HG02981 (cell line): ENCODE results near the gene NDUFA6.
"Not testable (repeated sequence)": the region's sequence is repeated elsewhere in the genome, so short reads cannot be mapped to it uniquely, and the experiment has no call there.

Source experiments
- ATAC-seq: cut with Tn5 transposase; IDR thresholded peaks from one replicate; pipeline ENCODE4 v1.9.1; 2021; ENCODE audit warnings: mild to moderate bottlenecking, moderate library complexity; ENCODE audit not compliant: unreplicated experiment

Gene NDUFA6

DNA sequence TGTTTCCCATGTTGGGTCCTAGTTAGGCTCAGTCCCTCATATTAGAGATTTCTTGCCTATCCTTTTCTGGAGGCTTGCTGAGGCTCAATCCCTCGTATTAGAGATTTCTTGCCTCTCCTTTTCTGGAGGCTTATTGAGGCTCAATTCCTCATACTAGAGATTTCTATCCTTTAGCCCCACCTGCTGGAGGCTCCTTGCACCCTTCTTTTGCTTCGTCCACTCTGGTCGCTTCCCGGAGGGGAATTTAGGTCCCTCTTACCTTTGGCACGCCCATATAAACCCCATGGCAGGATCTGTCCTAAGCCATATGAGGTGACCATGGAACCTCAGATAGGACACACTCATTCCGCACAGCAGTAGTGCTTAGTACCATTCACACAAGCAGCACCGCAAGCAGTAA lies 24.1 kb upstream of the NDUFA6 start:
- ATAC-seq, result no peak

GRCh38 chr22:42112793-42113192 lies 22.2 kb upstream of the NDUFA6 start:
- ATAC-seq, result not testable (repeated sequence)

- ATAC-seq, result no peak
These were observed 21.2 kb upstream of the NDUFA6 start for GRCh38 chr22:42111798-42112197.

GRCh38 chr22:42108848-42109247 lies 18.3 kb upstream of the NDUFA6 start:
- no peak for ATAC-seq

- not testable (repeated sequence) for ATAC-seq
These were observed 13.8 kb upstream of the NDUFA6 start for GRCh38 chr22:42104332-42104860.

DNA sequence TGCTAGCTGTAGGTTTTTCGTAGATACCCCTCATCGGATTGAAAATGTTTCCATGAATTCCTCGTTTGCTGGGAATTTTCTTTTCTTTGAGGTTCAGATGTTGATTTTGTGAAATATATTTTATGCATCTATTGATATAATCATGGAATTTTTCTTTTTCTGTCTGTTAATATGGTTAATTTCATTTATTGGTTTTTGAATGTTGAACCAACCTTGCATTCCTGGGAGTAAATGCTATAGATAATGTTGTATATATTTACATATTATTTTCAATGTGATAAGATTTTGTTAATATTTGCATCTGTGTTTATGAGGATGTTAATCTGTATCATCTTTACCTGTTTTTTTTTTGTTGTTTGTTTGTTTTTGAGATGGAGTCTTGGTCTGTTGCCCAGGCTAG lies 10.6 kb upstream of the NDUFA6 start:
- no peak for ATAC-seq

DNA sequence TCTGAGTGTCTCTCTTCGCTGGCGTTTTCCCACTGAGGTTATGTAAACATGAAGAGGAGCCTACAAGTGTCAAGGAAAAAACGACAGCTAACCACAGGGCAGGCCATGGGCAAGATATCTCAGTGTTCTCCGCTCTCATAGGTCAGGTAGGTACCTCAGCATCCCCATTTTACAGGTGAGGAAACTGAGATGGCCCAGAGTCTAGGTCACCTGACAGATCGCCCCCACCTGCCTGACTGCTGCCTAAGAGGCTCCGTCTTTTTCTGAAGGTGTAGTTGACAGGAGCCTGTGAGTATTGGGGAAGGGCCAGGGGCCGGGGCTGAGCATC lies 847 bp upstream of the NDUFA6 start:
- ATAC-seq, result no peak

DNA sequence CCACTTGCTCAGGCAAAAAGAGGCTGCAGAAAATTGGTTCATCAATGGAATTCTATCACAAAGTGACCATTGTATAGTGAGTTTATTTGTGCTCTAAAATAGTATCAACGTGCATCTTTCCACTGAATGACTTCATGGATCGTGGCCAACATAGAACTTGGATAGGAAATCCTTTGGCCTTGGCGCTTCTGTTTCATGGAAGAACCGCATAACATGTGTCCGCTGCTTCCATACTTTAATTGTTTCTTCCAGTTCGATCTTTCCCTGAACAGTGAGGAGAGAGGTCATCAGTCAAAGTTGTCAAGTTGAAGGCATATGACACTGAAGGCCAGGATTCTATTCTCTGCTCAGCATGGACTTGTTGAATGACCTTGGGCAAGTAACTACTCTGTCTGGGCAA lies 4.5 kb downstream of the NDUFA6 start:
- ATAC-seq, result no peak

DNA sequence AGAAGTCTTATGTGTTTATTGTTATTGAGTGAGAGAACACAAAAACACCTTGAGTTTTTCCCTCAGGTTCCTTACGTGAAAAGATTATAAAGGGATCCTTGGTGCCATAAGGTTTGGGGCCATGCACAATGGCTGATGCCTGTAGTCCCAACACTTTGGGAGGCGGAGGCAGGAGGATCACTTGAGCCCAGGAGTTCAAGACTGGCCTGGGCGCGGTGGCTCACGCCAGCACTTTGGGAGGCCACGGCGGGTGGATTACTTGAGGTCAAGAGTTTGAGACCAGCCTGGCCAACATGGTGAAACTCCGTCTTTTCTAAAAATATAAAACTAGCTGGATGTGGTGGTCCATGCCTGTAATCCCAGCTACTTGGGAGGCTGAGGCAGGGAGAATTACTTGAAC lies 5.7 kb downstream of the NDUFA6 start:
- ATAC-seq, result no peak

DNA sequence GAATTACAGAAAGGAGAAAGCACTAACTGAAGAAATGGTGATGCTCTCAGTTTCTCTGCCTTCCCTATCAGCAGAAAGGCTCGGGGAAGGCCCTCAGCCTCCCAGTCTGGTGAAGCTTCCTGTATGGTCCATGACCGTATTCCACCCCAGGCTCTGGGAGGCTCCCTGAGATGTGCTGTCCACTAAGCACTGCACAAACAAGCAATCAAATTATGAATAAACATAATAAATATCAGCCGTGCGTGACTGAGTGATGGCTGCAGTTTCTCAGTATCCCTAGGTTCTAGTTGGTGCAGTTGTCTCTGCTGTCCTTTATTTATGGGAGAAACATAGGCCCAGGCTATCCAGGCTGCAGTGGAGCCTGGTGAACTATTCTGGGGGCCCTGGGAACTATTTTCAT lies 7.5 kb downstream of the NDUFA6 start:
- ATAC-seq, result no peak

- no peak for ATAC-seq
These were observed 10.3 kb downstream of the NDUFA6 start for GRCh38 chr22:42080287-42080686.

DNA sequence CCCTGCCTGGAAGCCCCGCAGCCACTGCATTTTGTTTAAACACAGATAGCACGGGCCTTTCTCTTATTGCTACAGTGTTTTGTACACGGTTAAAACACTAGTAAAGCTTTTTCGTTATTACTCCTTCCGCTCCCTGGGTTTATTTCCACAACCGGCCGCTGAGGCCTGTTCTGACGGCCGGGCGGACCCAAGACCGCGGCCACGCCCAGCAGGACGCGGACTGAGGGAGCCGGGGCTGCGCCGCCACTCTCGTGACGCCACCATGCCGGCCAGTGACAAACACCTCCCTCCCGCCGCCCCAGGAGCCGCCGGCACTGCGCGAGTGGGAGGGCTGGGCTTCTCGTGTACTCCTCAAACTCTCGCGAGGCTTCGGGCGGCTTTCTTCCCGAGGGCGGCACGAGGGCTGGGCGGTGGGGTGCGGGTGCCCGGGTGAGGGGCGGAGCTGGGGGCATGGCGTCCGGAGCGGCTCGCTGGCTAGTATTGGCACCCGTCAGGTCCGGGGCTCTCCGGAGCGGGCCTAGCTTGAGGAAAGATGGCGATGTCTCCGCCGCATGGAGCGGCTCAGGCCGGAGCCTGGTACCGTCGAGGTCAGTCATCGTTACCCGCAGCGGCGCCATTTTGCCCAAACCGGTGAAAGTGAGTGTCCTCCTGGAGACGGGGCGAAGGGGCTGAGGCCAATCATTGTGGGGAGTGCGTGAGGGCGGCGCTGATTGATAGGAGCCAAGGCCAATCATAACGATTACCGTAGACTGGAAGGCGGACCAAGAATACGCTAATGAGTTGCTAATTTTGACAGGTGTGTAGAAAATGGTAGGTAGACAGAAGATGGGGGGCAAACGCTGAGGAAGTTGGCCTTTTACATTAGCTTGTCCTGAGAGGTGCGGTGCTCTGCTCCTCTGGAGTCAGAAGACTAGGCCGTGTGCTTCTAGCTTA lies 11.0 kb downstream of the NDUFA6 start, which contains the start of gene SMDT1:
SMDT1 (plus strand) TSS at position 382 of the 933 bp plus-strand sequence; CDS start at position 451, 69 bp downstream.
- peak; percentile 79 for ATAC-seq

DNA sequence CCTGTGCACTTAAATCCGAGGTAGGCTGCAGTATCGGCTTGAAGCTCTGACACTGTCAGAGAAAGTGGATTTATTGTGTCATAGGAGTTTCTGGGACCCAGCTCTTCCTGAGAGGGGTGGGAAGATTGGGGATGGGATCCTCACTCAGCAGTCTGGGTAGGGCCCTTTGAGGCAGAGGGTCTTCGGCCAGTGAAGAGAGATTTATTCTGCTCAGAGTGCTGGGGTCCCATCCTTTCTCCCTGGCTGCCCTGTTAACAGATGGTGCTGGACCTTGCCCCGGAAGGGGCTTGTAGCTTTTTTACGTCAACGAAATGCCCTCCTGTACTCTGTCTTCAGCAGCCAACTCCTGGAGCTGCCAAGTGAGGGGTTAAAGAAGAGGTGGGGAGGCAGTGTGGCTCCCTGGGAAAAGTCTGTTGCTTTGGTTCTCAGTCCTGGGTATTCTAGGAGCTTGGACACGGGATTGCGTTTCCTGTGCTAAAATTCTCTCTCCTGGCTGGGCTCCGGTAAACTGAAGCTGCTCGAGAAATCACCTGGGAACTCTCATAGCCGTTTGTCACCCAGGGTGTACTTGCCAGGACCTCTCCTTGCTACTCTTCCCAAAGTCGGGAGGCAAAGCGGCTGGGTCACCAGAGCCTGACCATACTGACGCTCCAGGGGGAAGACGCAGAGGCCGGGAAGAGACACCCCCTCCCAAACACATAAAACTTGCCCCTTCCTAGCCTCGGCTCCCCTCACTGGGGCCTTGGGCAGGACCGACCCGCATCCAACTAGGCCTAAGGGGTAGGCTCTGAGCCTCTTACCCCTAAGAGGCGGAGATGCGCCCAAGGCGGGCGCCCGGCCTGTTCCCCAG lies 11.9 kb downstream of the NDUFA6 start:
- no peak for ATAC-seq

- no peak for ATAC-seq
These were observed 13.0 kb downstream of the NDUFA6 start for GRCh38 chr22:42077486-42078125.

DNA sequence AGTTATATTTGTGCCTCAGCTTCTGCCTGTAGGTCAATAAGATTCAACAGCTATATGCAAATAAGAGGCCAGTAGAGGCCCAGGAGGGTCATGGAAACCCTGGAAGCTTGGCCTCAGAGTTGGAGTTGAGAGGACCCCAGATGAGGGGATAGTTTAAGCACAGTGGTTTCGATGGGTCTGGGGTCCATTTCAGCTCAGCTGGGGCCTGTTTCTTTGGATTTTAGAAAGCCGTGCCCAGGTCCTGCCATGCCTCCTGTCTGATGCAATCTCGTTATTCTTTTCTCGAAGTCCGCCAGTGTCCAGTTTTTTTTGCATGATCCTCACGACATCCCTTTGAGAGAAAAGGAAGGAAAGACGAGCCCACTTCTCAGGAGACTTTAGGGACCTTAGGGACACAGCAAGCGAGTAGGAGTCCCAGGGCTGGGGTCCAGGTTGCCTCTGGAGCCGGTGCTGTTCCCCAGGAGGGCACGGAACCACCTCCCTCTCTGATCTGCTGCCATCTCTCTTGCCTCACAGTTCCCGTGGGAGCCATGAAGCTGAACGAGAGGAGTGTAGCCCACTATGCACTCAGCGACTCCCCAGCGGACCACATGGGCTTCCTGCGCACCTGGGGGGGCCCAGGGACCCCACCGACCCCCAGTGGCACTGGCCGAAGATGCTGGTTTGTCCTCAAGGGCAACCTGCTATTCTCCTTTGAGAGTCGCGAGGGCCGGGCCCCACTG lies 13.6 kb downstream of the NDUFA6 start:
- no peak for ATAC-seq

GRCh38 chr22:42074846-42075676 lies 15.5 kb downstream of the NDUFA6 start:
- no peak for ATAC-seq

GRCh38 chr22:42074132-42074811 lies 16.3 kb downstream of the NDUFA6 start, which contains the start of gene PHETA2:
PHETA2 (plus strand) TSS chr22:42074248; CDS start chr22:42077294, 3,046 bp downstream.
- ATAC-seq, result no peak

GRCh38 chr22:42073621-42074041 lies 16.9 kb downstream of the NDUFA6 start:
- no peak for ATAC-seq
